ENCODE data around the gene TLR1. TPM values are rescaled to one million over a fixed set of nuclear protein-coding genes. Genes with fewer than 3 reads are reported as not detected.

The TLR1 gene
- total RNA-seq, result 3.8 TPM

GRCh38 chr4:38804654-38805295, at the start of gene TLR1:
Gene TLR1, minus strand, starts transcription at chr4:38804791. Its CDS starts 5,960 bp downstream, at chr4:38798831.

DNA sequence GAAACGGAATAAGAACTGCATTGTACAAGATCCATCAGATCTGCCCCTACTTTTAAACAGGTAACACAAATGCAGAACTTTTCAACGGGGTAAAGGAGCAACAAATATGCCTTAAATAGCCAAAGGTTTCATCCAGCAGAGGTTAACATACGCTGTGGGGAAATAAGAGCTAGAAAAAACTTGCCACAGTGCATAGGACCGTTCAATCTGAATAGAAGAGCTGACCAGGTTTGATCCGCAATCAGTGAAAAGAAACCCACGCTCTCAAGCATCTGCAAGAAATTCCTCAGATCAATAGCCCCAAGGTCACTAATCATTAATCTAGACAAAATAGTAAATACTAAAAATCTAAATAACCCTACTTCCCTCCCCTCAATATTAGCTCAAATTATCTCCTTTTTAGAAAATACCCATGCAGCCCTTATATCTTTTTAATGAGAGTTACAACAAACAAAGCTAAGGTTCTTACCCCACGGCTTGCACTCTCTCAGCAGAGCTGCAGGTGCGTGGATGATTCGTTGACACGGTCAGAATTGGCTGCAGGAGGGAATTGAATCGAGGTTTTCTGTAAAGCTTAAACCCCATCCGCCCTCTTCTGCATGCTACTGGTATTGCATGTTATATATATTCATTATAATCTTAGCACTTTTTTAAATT, 22.0 kb downstream of the TLR1 start, which contains the start of gene TLR10:
TSS of gene TLR10 (minus strand) at position 539 of the 657 bp plus-strand sequence. CDS start 7,400 bp downstream, outside the sequence.

Small RNA genes within 50 kb of the gene (small RNA-seq; reads per million reads assigned to genes)
- not detected for gene RNA5SP158 (ENCODE audit: low replicate concordance)

Other genes with a start within 250 kb of the TLR1 start
- 30.0 TPM for gene KLF3, start 140.6 kb downstream of the TLR1 start, total RNA-seq
- gene TLR10, start 21.8 kb downstream of the TLR1 start, total RNA-seq, result 0.63 TPM
- 0.63 TPM for gene TLR6, start 52.0 kb upstream of the TLR1 start, total RNA-seq
- 11.3 TPM for gene FAM114A1, start 63.0 kb upstream of the TLR1 start, total RNA-seq
- gene TMEM156, start 227.6 kb upstream of the TLR1 start, total RNA-seq, result 0.31 TPM